Measurements from ENCODE around the gene SH2D7.

Gene SH2D7

GRCh38 chr15:78056714-78057269 is 35.6 kb upstream of the SH2D7 start:
- Histone ChIP-seq H4K20me1 (peaks cover 0 to 95% (median 0%) of the 10 kb centered on the region in 11 experiments; a peak in 6 of 22 replicates), H3K4me3 (peak overlapping the region in 7 of 10 experiments; percentile 0 to 57 (median 33); a peak in 8 of 20 replicates), H3K36me3 (peaks cover 8 to 23% (median 12%) of the 10 kb centered on the region in 11 experiments; a peak in 19 of 22 replicates), H3K27me3 (no peaks in the 10 kb centered on the region), H3K4me2 (peak overlapping the region; percentile 68 to 98 (median 89)), H3K27ac (peak overlapping the region; percentile 27 to 95 (median 87); a peak in 21 of 22 replicates), H3K4me1 (peaks cover 95 to 100% (median 98%) of the 10 kb centered on the region in 10 experiments), H3K9ac (peak overlapping the region in 10 of 11 experiments; percentile 60 to 77 (median 68); a peak in 19 of 22 replicates), H3K9me3 (replicated peaks in 1 of 11) (no peaks in the 10 kb centered on the region)
- TF ChIP-seq Cebpa-rat (IDR thresholded peaks at IDR 0.05) = no peak

- Histone ChIP-seq H3K27me3 (no peaks in the 10 kb centered on the region), H3K9ac (peak overlapping the region; percentile 34 to 77 (median 68); a peak in 18 of 22 replicates), H4K20me1 (peaks cover 0 to 95% (median 0%) of the 10 kb centered on the region in 11 experiments; a peak in 6 of 22 replicates), H3K36me3 (peaks cover 8 to 13% (median 12%) of the 10 kb centered on the region in 11 experiments; a peak in 19 of 22 replicates), H3K4me3 (no peak overlapping the region), H3K27ac (peak overlapping the region; percentile 27 to 95 (median 87); a peak in 21 of 22 replicates), H3K4me2 (peak overlapping the region; percentile 68 to 98 (median 89)), H3K4me1 (peaks cover 94 to 100% (median 98%) of the 10 kb centered on the region in 10 experiments), H3K9me3 (replicated peaks in 1 of 11) (no peaks in the 10 kb centered on the region)
- no peak for TF ChIP-seq Cebpa-rat (IDR thresholded peaks at IDR 0.05)
Observed at GRCh38 chr15:78057803-78058202, 34.6 kb upstream of the SH2D7 start.

GRCh38 chr15:78058401-78058935 is 33.9 kb upstream of the SH2D7 start:
- H3K27me3 ChIP-seq = no peaks in the 10 kb centered on the region
- H3K36me3 ChIP-seq = peaks cover 3 to 6% (median 6%) of the 10 kb centered on the region in 11 experiments; a peak in 19 of 22 replicates
- no peaks in the 10 kb centered on the region for H3K9me3 ChIP-seq (replicated peaks in 1 of 11)
- H4K20me1 ChIP-seq = peaks cover 0 to 95% (median 0%) of the 10 kb centered on the region in 11 experiments; a peak in 6 of 22 replicates
- H3K27ac ChIP-seq = peak overlapping the region; percentile 27 to 95 (median 87); a peak in 21 of 22 replicates
- H3K4me3 ChIP-seq = 0 out of 20 replicates have a peak overlapping the region, but pooled peaks of 1 of the 10 experiments have one; percentile 24
- no peak for TF ChIP-seq Cebpa-rat (IDR thresholded peaks at IDR 0.05)
- peaks cover 92 to 100% (median 98%) of the 10 kb centered on the region in 10 experiments for H3K4me1 ChIP-seq
- peak overlapping the region; percentile 68 to 98 (median 89) for H3K4me2 ChIP-seq
- H3K9ac ChIP-seq = peak overlapping the region in 10 of 11 experiments; percentile 5 to 77 (median 64); a peak in 16 of 22 replicates

GRCh38 chr15:78059110-78059839 is 33.1 kb upstream of the SH2D7 start:
- H3K4me1 ChIP-seq = peaks cover 93 to 100% (median 98%) of the 10 kb centered on the region in 10 experiments
- 0 out of 20 replicates have a peak overlapping the region, but pooled peaks of 1 of the 10 experiments have one; percentile 24 for H3K4me3 ChIP-seq
- no peaks in the 10 kb centered on the region for H3K27me3 ChIP-seq
- no peak for TF ChIP-seq Cebpa-rat (IDR thresholded peaks at IDR 0.05)
- peak overlapping the region; percentile 27 to 95 (median 87); a peak in 21 of 22 replicates for H3K27ac ChIP-seq
- H3K9me3 ChIP-seq (replicated peaks in 1 of 11) = no peaks in the 10 kb centered on the region
- H3K9ac ChIP-seq = peak overlapping the region in 9 of 11 experiments; percentile 18 to 77 (median 66); a peak in 12 of 22 replicates
- H3K36me3 ChIP-seq = no peaks in the 10 kb centered on the region; a peak in 1 of 22 replicates
- peak overlapping the region; percentile 68 to 98 (median 89) for H3K4me2 ChIP-seq
- H4K20me1 ChIP-seq = peaks cover 0 to 91% (median 0%) of the 10 kb centered on the region in 11 experiments; a peak in 6 of 22 replicates

- Histone ChIP-seq H3K9me3 (replicated peaks in 1 of 11) (no peaks in the 10 kb centered on the region), H3K4me2 (peak overlapping the region; percentile 68 to 98 (median 89); a peak in 21 of 22 replicates), H3K36me3 (no peaks in the 10 kb centered on the region), H3K9ac (peak overlapping the region in 2 of 11 experiments; percentile 68 to 75; a peak in 2 of 22 replicates), H3K27me3 (no peaks in the 10 kb centered on the region), H3K4me3 (no peak overlapping the region), H3K27ac (peak overlapping the region in 10 of 11 experiments; percentile 66 to 95 (median 87); a peak in 18 of 22 replicates), H3K4me1 (peaks cover 92 to 100% (median 98%) of the 10 kb centered on the region in 10 experiments), H4K20me1 (peaks cover 0 to 88% (median 0%) of the 10 kb centered on the region in 11 experiments; a peak in 6 of 22 replicates)
- no peak for TF ChIP-seq Cebpa-rat (IDR thresholded peaks at IDR 0.05)
Observed at GRCh38 chr15:78060232-78060631, 32.1 kb upstream of the SH2D7 start.

- Histone ChIP-seq H3K9ac (peak overlapping the region; percentile 50 to 72 (median 55); a peak in 20 of 22 replicates), H3K27me3 (no peaks in the 10 kb centered on the region), H3K36me3 (no peaks in the 10 kb centered on the region), H3K9me3 (replicated peaks in 1 of 11) (no peaks in the 10 kb centered on the region), H3K27ac (peak overlapping the region; percentile 2 to 91 (median 69); a peak in 19 of 22 replicates), H3K4me2 (peak overlapping the region; percentile 72 to 97 (median 80)), H4K20me1 (peaks cover 0 to 70% (median 0%) of the 10 kb centered on the region in 11 experiments; a peak in 3 of 22 replicates), H3K4me1 (peaks cover 92 to 100% (median 98%) of the 10 kb centered on the region in 10 experiments), H3K4me3 (peak overlapping the region in 7 of 10 experiments; percentile 0 to 47 (median 31); a peak in 8 of 20 replicates)
- TF ChIP-seq Cebpa-rat (IDR thresholded peaks at IDR 0.05) = no peak
Observed at GRCh38 chr15:78061963-78062427, 30.4 kb upstream of the SH2D7 start.

GRCh38 chr15:78063217-78063616 is 29.1 kb upstream of the SH2D7 start:
- H3K4me3 ChIP-seq = no peak overlapping the region
- no peak for TF ChIP-seq Cebpa-rat (IDR thresholded peaks at IDR 0.05)
- H3K27ac ChIP-seq = peak overlapping the region in 8 of 11 experiments; percentile 9 to 91 (median 84); a peak in 13 of 22 replicates
- peaks cover 0 to 60% (median 0%) of the 10 kb centered on the region in 11 experiments; a peak in 3 of 22 replicates for H4K20me1 ChIP-seq
- no peaks in the 10 kb centered on the region for H3K36me3 ChIP-seq
- H3K9ac ChIP-seq = no peak overlapping the region
- peaks cover 92 to 100% (median 98%) of the 10 kb centered on the region in 10 experiments for H3K4me1 ChIP-seq
- peak overlapping the region; percentile 3 to 97 (median 85); a peak in 16 of 22 replicates for H3K4me2 ChIP-seq
- no peaks in the 10 kb centered on the region for H3K9me3 ChIP-seq (replicated peaks in 1 of 11)
- no peaks in the 10 kb centered on the region for H3K27me3 ChIP-seq

- peaks cover 92 to 100% (median 98%) of the 10 kb centered on the region in 10 experiments for H3K4me1 ChIP-seq
- TF ChIP-seq Cebpa-rat (IDR thresholded peaks at IDR 0.05) = no peak
- H3K4me2 ChIP-seq = peak overlapping the region; percentile 3 to 97 (median 85); a peak in 18 of 22 replicates
- H3K36me3 ChIP-seq = no peaks in the 10 kb centered on the region
- H3K4me3 ChIP-seq = no peak overlapping the region
- no peak overlapping the region; a peak in 1 of 22 replicates for H3K9ac ChIP-seq
- peak overlapping the region in 10 of 11 experiments; percentile 5 to 91 (median 84); a peak in 13 of 22 replicates for H3K27ac ChIP-seq
- H3K27me3 ChIP-seq = no peaks in the 10 kb centered on the region
- peaks cover 0 to 52% (median 0%) of the 10 kb centered on the region in 11 experiments; a peak in 3 of 22 replicates for H4K20me1 ChIP-seq
- H3K9me3 ChIP-seq (replicated peaks in 1 of 11) = no peaks in the 10 kb centered on the region
Observed at GRCh38 chr15:78063970-78064385, 28.4 kb upstream of the SH2D7 start.
